OCI-LY3 (cell line): Measurements from ENCODE around the gene RAB7A.

Source experiments
- CTCF ChIP-seq: fragments of 200-600, 300-600 bp; sonication (generic); IDR thresholded peaks from 2 replicates; pipeline ENCODE4 v1.5.1; 2014; ENCODE audit warnings: antibody characterized with exemption, low read length, low read depth
- EZH2phosphoT487 ChIP-seq: fragments of 200-600 bp; shearing (Covaris generic); IDR thresholded peaks from 2 replicates; pipeline ENCODE4 v1.6.1; 2018; ENCODE audit warnings: antibody characterized with exemption, mixed run types, low read depth

- no peak for TF ChIP-seq CTCF
- no peak for TF ChIP-seq EZH2phosphoT487
Measured at GRCh38 chr3:128823008-128823407, 97.0 kb downstream of the RAB7A start.
